ENCODE results near the gene UBTD1.

Gene UBTD1

GRCh38 chr10:97512993-97513392 is 14.3 kb downstream of the UBTD1 start:
- TF ChIP-seq CTCF (IDR thresholded peaks at IDR 0.05; ENCODE audit: borderline replicate concordance, insufficient read depth, low read depth, low read length) = no peak
- H3K4me3 ChIP-seq (ENCODE audit: low read depth, low read length) = no peak overlapping the region

- no peak for TF ChIP-seq CTCF (IDR thresholded peaks at IDR 0.05; ENCODE audit: borderline replicate concordance, insufficient read depth, low read depth, low read length)
- no peak overlapping the region for H3K4me3 ChIP-seq (ENCODE audit: low read depth, low read length)
Observed at GRCh38 chr10:97514344-97514743, 15.6 kb downstream of the UBTD1 start.

GRCh38 chr10:97515271-97515978 is 16.7 kb downstream of the UBTD1 start:
- no peak for TF ChIP-seq CTCF (IDR thresholded peaks at IDR 0.05; ENCODE audit: borderline replicate concordance, insufficient read depth, low read depth, low read length)
- no peak overlapping the region for H3K4me3 ChIP-seq (ENCODE audit: low read depth, low read length)

- no peak overlapping the region for H3K4me3 ChIP-seq (ENCODE audit: low read depth, low read length)
- no peak for TF ChIP-seq CTCF (IDR thresholded peaks at IDR 0.05; ENCODE audit: borderline replicate concordance, insufficient read depth, low read depth, low read length)
Observed at GRCh38 chr10:97517096-97517750, 18.5 kb downstream of the UBTD1 start.

GRCh38 chr10:97517778-97518300 is 19.1 kb downstream of the UBTD1 start:
- TF ChIP-seq CTCF (IDR thresholded peaks at IDR 0.05; ENCODE audit: borderline replicate concordance, insufficient read depth, low read depth, low read length) = no peak
- H3K4me3 ChIP-seq (ENCODE audit: low read depth, low read length) = no peak overlapping the region

GRCh38 chr10:97518301-97519043 is 19.7 kb downstream of the UBTD1 start:
- no peak overlapping the region for H3K4me3 ChIP-seq (ENCODE audit: low read depth, low read length)

More at GRCh38 chr10:97518301-97519043, 19.7 kb downstream of the UBTD1 start:
- no peak for TF ChIP-seq CTCF (IDR thresholded peaks at IDR 0.05; ENCODE audit: borderline replicate concordance, insufficient read depth, low read depth, low read length)
